MG63 (cell line): ENCODE measurements around the gene ALOX12. TPM values are rescaled to one million over a fixed set of nuclear protein-coding genes. Genes with fewer than 3 reads are reported as not detected.
"Not testable (repeated sequence)": the region's sequence is repeated elsewhere in the genome, so short reads cannot be mapped to it uniquely, and the experiment has no call there.

Experiments
- DNase-seq: peaks from one replicate; pipeline ENCODE4 v3.0.0-alpha.2; 2020
- H3K27me3 ChIP-seq: fragments of 250-450 bp; sonication (Bioruptor Pico); 2 replicates; pipeline ENCODE4 v1.5.1; 2020; ENCODE audit warnings: mild to moderate bottlenecking, moderate library complexity
- H3K36me3 ChIP-seq: fragments of 250-450 bp; sonication (Bioruptor Pico); 2 replicates; pipeline ENCODE4 v1.5.1; 2020; ENCODE audit warnings: mild to moderate bottlenecking, moderate library complexity
- H3K4me3 ChIP-seq: fragments of 250-450 bp; sonication (Bioruptor Pico); 2 replicates; pipeline ENCODE4 v1.5.1; 2020; ENCODE audit warnings: mild to moderate bottlenecking, moderate library complexity
- H3K9me3 ChIP-seq: fragments of 250-450 bp; sonication (Bioruptor Pico); 2 replicates; pipeline ENCODE4 v1.5.1; 2020; ENCODE audit warnings: mild to moderate bottlenecking, moderate library complexity
- total RNA-seq: library from RNA; depleted of rRNA; stranded (reverse); fragments of >200 nt; shearing (Covaris generic); gene quantifications from 2 replicates; pipeline ENCODE4 v1.2.3, GENCODE V29; 2014; ENCODE audit warnings: low replicate concordance; rRNA removed

The ALOX12 gene
- total RNA-seq = not detected in 2 replicates

GRCh38 chr17:6995500-6996255 lies at the start of gene ALOX12:
Gene ALOX12 (plus strand): TSS chr17:6996049. CDS start chr17:6996118, 69 bp downstream.
- no peak for DNase-seq
- no peaks in the 10 kb centered on the region for H3K36me3 ChIP-seq
- H3K4me3 ChIP-seq = no peak within 1 kb of the TSS
- no peaks in the 10 kb centered on the region for H3K27me3 ChIP-seq
- H3K9me3 ChIP-seq = no peaks in the 10 kb centered on the region

DNA sequence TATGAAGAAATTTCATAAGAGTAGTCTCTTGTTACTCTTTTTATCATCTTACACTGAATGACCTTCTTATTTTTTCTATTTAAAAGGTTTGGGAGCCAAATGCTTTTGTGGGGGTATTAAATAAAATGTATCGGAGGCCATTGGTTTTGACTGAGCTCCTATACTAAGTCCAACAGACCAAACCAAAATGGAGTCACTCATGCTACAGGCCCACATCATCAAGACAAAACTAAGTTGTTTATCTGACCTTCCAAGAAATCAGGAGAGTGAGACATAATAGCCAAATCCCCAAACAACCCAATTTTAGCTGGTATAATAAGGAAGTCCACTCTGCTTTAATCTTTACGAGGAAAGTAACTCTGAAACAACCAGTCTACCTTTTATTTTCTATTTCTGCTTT lies 48.1 kb upstream of the ALOX12 start:
- DNase-seq = no peak
- no peaks in the 10 kb centered on the region for H3K9me3 ChIP-seq
- H3K27me3 ChIP-seq = no peaks in the 10 kb centered on the region

GRCh38 chr17:6948562-6948961 lies 47.3 kb upstream of the ALOX12 start:
- Histone ChIP-seq H3K9me3 (no peaks in the 10 kb centered on the region), H3K36me3 (no peaks in the 10 kb centered on the region), H3K27me3 (no peaks in the 10 kb centered on the region), H3K4me3 (no peak overlapping the region)
- no peak for DNase-seq

More for the DNA sequence above, 48.1 kb upstream of the ALOX12 start:
- Histone ChIP-seq H3K4me3 (no peak overlapping the region), H3K36me3 (no peaks in the 10 kb centered on the region)

- Histone ChIP-seq H3K36me3 (no peaks in the 10 kb centered on the region), H3K27me3 (no peaks in the 10 kb centered on the region), H3K4me3 (no peak overlapping the region), H3K9me3 (no peaks in the 10 kb centered on the region)
- DNase-seq = no peak
Observed at GRCh38 chr17:6948976-6949375, 46.9 kb upstream of the ALOX12 start.

GRCh38 chr17:6950938-6951337 lies 44.9 kb upstream of the ALOX12 start:
- DNase-seq, H3K9me3 ChIP-seq, H3K27me3 ChIP-seq, H3K4me3 ChIP-seq, H3K36me3 ChIP-seq: not testable (repeated sequence)

DNA sequence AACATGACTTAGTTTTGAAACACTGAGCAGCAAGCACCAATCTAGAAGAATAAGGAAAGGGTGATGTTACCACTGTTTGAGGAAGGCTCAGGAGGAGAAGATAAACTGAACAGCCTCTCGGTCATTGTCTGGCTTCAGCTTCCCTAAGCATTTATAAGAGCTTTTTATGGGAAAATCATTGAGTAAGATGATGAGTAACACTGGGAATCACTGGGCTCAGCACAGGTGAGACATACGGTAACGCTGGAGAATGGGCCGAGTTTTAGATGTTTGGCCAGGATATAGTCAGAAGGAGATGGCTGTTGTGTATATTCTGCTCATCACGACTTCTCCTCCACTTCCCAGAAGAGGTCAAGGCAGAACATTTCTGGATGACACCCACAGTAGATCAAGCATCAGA lies 42.2 kb upstream of the ALOX12 start:
- H3K27me3 ChIP-seq = no peaks in the 10 kb centered on the region
- no peak overlapping the region for H3K4me3 ChIP-seq
- no peaks in the 10 kb centered on the region for H3K9me3 ChIP-seq
- DNase-seq = no peak
- no peaks in the 10 kb centered on the region for H3K36me3 ChIP-seq

DNA sequence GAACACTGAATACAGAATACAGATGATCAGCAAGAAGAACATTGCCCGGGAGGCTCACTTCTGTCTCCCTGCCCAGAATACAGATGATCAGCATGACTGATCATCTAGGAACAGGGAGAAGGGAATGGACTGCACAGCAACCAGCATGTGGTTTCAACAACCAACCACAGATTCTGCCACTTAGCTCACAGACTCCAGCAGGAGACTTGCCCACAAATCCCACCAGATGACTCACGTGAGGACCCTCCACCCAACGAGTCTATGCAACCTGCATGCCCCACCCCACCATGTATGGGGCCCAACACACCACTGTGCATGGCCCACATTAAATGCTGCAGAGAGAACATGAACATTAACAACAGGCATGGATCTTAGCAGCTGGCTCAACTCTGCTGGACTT lies 36.1 kb upstream of the ALOX12 start:
- no peaks in the 10 kb centered on the region for H3K27me3 ChIP-seq
- no peaks in the 10 kb centered on the region for H3K36me3 ChIP-seq
- H3K4me3 ChIP-seq = no peak overlapping the region
- no peak for DNase-seq
- no peaks in the 10 kb centered on the region for H3K9me3 ChIP-seq

GRCh38 chr17:6969323-6969726 lies 26.5 kb upstream of the ALOX12 start:
- H3K4me3 ChIP-seq = no peak overlapping the region

GRCh38 chr17:6970992-6971391 lies 24.9 kb upstream of the ALOX12 start:
- H3K27me3 ChIP-seq = no peaks in the 10 kb centered on the region
- no peak for DNase-seq
- no peak overlapping the region for H3K4me3 ChIP-seq
- H3K36me3 ChIP-seq = no peaks in the 10 kb centered on the region
- H3K9me3 ChIP-seq = no peaks in the 10 kb centered on the region

More at GRCh38 chr17:6969323-6969726, 26.5 kb upstream of the ALOX12 start:
- H3K9me3 ChIP-seq = no peaks in the 10 kb centered on the region
- H3K36me3 ChIP-seq = no peaks in the 10 kb centered on the region
- DNase-seq = no peak
- no peaks in the 10 kb centered on the region for H3K27me3 ChIP-seq

- H3K27me3 ChIP-seq, DNase-seq, H3K36me3 ChIP-seq, H3K9me3 ChIP-seq, H3K4me3 ChIP-seq: not testable (repeated sequence)
Observed at GRCh38 chr17:6979440-6979839, 16.4 kb upstream of the ALOX12 start.

GRCh38 chr17:6981426-6981825 lies 14.4 kb upstream of the ALOX12 start:
- H3K27me3 ChIP-seq = no peaks in the 10 kb centered on the region
- H3K4me3 ChIP-seq = no peak overlapping the region
- H3K9me3 ChIP-seq = no peaks in the 10 kb centered on the region
- no peaks in the 10 kb centered on the region for H3K36me3 ChIP-seq
- DNase-seq = no peak

DNA sequence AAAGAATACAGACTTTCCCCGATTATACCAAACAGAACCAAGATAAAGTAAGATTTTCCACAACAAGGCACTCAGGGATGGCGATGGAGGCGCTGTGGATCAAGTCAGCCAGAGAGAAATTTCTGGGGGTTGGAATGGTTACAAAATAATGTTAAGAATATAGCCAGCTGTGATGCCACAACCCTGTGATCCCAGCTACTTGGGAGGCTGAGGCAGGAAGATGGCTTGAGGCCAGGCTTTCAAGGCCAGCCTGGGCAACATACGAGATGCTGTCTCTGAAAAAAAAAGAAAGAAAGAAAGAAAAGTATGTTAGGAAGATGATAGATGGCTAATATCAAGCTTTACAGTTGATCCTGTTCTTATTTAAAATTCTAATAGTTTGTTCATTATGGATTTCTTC lies 10.6 kb upstream of the ALOX12 start:
- Histone ChIP-seq H3K9me3 (no peaks in the 10 kb centered on the region), H3K4me3 (no peak overlapping the region), H3K36me3 (no peaks in the 10 kb centered on the region), H3K27me3 (no peaks in the 10 kb centered on the region)
- DNase-seq = no peak

- Histone ChIP-seq H3K4me3 (no peak overlapping the region), H3K9me3 (no peaks in the 10 kb centered on the region), H3K27me3 (no peaks in the 10 kb centered on the region), H3K36me3 (no peaks in the 10 kb centered on the region)
- no peak for DNase-seq
Observed at GRCh38 chr17:6986676-6987075, 9.2 kb upstream of the ALOX12 start.

GRCh38 chr17:6989779-6990178 lies 6.1 kb upstream of the ALOX12 start:
- DNase-seq = no peak
- no peak overlapping the region for H3K4me3 ChIP-seq
- H3K27me3 ChIP-seq = no peaks in the 10 kb centered on the region
- no peaks in the 10 kb centered on the region for H3K9me3 ChIP-seq
- no peaks in the 10 kb centered on the region for H3K36me3 ChIP-seq

- H3K36me3 ChIP-seq, H3K27me3 ChIP-seq, H3K4me3 ChIP-seq, H3K9me3 ChIP-seq, DNase-seq: not testable (repeated sequence)
Observed at GRCh38 chr17:6993613-6994056, 2.2 kb upstream of the ALOX12 start.

GRCh38 chr17:6994118-6994598 lies 1.7 kb upstream of the ALOX12 start:
- H3K36me3 ChIP-seq = no peaks in the 10 kb centered on the region

DNA sequence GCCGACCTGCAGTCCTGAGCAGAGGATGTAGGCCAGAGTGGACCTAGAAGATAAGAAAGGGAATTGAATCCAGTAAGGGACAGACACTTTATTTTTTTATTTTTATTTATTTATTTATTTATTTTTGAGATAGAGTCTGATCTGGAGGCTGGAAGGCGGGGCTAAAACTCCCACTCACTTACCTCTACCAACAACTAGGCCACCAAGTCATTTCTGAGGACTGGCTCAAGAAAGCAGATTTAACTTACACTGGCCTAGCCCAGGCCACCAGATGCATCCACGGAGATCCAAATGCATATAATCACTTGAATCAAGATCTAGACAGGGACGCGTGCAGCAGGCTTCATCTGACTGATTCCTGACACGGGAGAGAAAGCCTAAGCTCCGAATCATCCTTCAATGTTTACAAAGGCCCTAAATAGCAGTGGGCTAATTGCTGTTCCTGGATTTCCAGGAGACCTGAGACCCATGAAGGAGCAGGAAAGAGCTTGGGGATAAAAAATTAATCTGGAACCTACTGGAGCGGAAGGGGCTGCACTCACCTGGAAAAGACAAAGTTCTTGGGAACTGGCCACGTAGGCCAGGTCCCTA lies 1.1 kb upstream of the ALOX12 start:
- DNase-seq = no peak
- Histone ChIP-seq H3K27me3 (no peaks in the 10 kb centered on the region), H3K4me3 (no peak overlapping the region), H3K36me3 (no peaks in the 10 kb centered on the region), H3K9me3 (no peaks in the 10 kb centered on the region)

More at GRCh38 chr17:6994118-6994598, 1.7 kb upstream of the ALOX12 start:
- Histone ChIP-seq H3K27me3 (no peaks in the 10 kb centered on the region), H3K9me3 (no peaks in the 10 kb centered on the region), H3K4me3 (no peak overlapping the region)
- DNase-seq = no peak
